Measurements from ENCODE around the gene CORO6. TPM values are rescaled to one million over a fixed set of nuclear protein-coding genes. Genes with fewer than 3 reads are reported as not detected.

The CORO6 gene
- total RNA-seq, 1 experiment from 2014 or later, result 9.7 TPM

DNA sequence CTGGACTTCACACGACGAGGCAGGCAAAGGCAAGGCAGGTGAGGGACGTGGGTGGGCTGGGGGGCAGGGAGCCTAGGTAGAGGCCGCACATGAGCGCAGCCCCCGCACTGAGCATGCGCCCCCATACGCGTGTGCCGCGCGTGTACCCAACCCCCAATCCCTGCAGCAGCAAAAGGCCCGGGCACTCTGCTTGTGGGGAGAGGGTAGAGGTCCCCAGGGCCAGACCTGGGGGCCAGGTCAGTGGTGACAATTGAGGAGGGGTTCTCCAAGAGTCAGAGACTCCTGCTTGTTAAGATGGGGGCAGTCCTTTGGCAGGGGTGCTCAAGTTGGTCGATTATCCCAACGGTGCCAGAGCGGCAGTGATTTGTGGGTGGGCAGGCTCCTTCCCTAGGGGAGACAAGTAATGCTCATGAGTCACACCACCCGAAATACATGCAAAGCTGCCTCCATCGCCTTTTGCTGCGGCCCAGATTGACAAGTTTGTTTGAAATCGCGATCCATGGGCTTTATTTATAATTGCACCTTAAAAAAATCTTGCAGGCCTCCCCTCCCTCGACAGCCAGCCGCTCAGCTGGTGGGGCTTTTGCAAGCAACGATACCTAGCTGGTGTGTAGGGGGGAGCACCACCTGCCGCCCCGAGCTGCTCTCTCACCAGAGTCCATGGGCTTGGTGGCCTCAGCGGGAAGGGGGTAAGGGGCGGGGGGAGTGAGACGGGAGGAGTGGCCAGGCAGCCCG, 32.1 kb downstream of the CORO6 start:
- ATAC-seq, result peak; percentile 11; the same call in 1 of the 2 replicates
- DNase-seq (ENCODE audit: low read depth, low spot score), result no peak
- TF ChIP-seq TCF7L2 (IDR thresholded peaks at IDR 0.05; ENCODE audit: low read depth, low read length) (no peak), SIN3A (IDR thresholded peaks at IDR 0.05; ENCODE audit: borderline replicate concordance, insufficient read depth, low read depth, low read length) (no peak), POLR2AphosphoS5 (IDR thresholded peaks at IDR 0.05; ENCODE audit: low read depth, low read length) (no peak)
- TF ChIP-seq, protein P1, sequence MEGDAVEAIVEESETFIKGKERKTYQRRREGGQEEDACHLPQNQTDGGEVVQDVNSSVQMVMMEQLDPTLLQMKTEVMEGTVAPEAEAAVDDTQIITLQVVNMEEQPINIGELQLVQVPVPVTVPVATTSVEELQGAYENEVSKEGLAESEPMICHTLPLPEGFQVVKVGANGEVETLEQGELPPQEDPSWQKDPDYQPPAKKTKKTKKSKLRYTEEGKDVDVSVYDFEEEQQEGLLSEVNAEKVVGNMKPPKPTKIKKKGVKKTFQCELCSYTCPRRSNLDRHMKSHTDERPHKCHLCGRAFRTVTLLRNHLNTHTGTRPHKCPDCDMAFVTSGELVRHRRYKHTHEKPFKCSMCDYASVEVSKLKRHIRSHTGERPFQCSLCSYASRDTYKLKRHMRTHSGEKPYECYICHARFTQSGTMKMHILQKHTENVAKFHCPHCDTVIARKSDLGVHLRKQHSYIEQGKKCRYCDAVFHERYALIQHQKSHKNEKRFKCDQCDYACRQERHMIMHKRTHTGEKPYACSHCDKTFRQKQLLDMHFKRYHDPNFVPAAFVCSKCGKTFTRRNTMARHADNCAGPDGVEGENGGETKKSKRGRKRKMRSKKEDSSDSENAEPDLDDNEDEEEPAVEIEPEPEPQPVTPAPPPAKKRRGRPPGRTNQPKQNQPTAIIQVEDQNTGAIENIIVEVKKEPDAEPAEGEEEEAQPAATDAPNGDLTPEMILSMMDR (IDR thresholded peaks at IDR 0.05), result no peak
- TF ChIP-seq, protein P2, sequence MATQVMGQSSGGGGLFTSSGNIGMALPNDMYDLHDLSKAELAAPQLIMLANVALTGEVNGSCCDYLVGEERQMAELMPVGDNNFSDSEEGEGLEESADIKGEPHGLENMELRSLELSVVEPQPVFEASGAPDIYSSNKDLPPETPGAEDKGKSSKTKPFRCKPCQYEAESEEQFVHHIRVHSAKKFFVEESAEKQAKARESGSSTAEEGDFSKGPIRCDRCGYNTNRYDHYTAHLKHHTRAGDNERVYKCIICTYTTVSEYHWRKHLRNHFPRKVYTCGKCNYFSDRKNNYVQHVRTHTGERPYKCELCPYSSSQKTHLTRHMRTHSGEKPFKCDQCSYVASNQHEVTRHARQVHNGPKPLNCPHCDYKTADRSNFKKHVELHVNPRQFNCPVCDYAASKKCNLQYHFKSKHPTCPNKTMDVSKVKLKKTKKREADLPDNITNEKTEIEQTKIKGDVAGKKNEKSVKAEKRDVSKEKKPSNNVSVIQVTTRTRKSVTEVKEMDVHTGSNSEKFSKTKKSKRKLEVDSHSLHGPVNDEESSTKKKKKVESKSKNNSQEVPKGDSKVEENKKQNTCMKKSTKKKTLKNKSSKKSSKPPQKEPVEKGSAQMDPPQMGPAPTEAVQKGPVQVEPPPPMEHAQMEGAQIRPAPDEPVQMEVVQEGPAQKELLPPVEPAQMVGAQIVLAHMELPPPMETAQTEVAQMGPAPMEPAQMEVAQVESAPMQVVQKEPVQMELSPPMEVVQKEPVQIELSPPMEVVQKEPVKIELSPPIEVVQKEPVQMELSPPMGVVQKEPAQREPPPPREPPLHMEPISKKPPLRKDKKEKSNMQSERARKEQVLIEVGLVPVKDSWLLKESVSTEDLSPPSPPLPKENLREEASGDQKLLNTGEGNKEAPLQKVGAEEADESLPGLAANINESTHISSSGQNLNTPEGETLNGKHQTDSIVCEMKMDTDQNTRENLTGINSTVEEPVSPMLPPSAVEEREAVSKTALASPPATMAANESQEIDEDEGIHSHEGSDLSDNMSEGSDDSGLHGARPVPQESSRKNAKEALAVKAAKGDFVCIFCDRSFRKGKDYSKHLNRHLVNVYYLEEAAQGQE (IDR thresholded peaks at IDR 0.05; ENCODE audit: insufficient read depth in 1 of 2, low read depth in 2 of 2, low read length in 1 of 2), result no peak
- in situ Hi-C loops (cut with HindIII; ENCODE audit: low pct_unique_long_range_greater_than_20kb, low sequenced_read_pairs), result no loop called here
- peak overlapping the region; percentile 43 to 58 for H3K4me3 ChIP-seq (ENCODE audit: low read depth in 2 of 2, low read length in 2 of 2)
- ChIA-PET CTCF (interaction anchor here (0.6 to 3.0 kb wide), 9 partner anchors 10 to 298 kb away, joined by 3 to 17 read pairs (median 5); no protein-coding TSS in a partner anchor), POLR2A (interaction anchor here (0.6 kb wide), 3 partner anchors 16 to 345 kb away, joined by 4 to 9 read pairs (median 6); no protein-coding TSS in a partner anchor)
- no TSS peak for BruUV-seq (replicated peaks)
- H3K36me3 ChIP-seq (ENCODE audit: control insufficient read depth, insufficient read depth, low read length), result peaks cover 5% of the 10 kb centered on the region; the same call in 1 of the 2 replicates
- H3K27me3 ChIP-seq (ENCODE audit: control insufficient read depth, insufficient read depth, low read length), result no peaks in the 10 kb centered on the region
- intact Hi-C loops (cut with micrococcal nuclease; ENCODE audit: unreplicated experiment), result no loop called here
- H3K4me1 ChIP-seq (ENCODE audit: control insufficient read depth, insufficient read depth, low read length), result peaks cover 65% of the 10 kb centered on the region
- no peaks in the 10 kb centered on the region for H3K9me3 ChIP-seq (ENCODE audit: control insufficient read depth, insufficient read depth, low read depth, low read length)
- H3K27ac ChIP-seq (ENCODE audit: low read length), result peak overlapping the region; percentile 96

DNA sequence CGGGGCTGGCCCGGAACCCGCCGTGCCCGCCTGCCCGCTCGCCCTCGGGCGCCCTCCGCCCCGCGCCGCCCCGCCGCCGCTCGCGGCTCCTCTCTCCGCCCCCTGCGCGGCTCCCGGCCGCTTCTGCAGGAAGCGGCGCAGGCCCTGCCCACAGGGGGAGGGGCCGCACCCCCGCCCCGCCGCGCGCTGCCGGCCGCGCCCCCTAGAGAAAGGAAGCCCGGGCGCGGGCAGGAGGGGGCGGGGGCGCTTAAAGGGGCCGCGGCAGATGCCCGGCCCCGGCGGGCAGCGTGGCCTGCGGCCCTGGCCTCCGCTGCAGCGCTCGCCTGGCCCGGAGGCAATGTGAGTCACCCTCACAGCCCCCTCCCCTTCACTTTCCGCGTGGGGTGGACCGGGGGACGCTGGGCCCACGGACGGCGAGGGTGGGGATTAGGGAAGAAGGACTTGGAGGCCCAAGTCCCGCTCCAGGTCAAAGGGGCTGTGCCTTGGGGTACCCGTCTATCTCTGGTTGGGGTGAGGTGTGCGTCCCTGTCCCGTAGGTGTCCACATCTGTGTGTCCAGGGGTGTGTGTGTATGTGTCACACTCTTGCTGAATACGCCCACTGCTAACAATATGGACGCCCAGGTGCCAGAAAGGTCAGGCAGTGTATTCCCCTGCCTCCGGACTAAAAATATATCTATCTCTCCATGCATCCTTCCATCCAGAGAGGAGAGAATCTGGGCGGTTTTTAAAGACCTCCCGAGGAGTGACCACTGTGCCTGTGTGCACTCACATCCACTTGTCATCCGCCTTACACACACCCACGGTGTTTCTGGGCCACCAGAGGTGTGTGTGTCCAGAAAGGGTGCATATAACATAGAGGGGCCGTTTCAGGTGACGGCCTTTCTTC, 32.9 kb downstream of the CORO6 start, which contains the start of gene GIT1:
GIT1 (minus strand) TSS at position 125 of the 887 bp plus-strand sequence. CDS start 270 bp downstream, outside the sequence.
- ChIA-PET CTCF (interaction anchor here (1.1 kb wide), 1 partner anchor 9 kb away, joined by 5 read pairs; no protein-coding TSS in a partner anchor), POLR2A (no interaction called here)
- Histone ChIP-seq H3K27me3 (ENCODE audit: control insufficient read depth, insufficient read depth, low read length) (no peaks in the 10 kb centered on the region), H3K4me1 (ENCODE audit: control insufficient read depth, insufficient read depth, low read length) (peaks cover 58% of the 10 kb centered on the region), H3K27ac (ENCODE audit: low read length) (peak within 1 kb of the TSS; percentile 96), H3K4me3 (ENCODE audit: low read depth in 2 of 2, low read length in 2 of 2) (peak within 1 kb of the TSS; percentile 77 to 92), H3K9me3 (ENCODE audit: control insufficient read depth, insufficient read depth, low read depth, low read length) (no peaks in the 10 kb centered on the region), H3K36me3 (ENCODE audit: control insufficient read depth, insufficient read depth, low read length) (peaks cover 5% of the 10 kb centered on the region; the same call in 1 of the 2 replicates)
- intact Hi-C loops (cut with micrococcal nuclease; ENCODE audit: unreplicated experiment), result no loop called here
- BruUV-seq (replicated peaks), result no TSS peak
- in situ Hi-C loops (cut with HindIII; ENCODE audit: low pct_unique_long_range_greater_than_20kb, low sequenced_read_pairs), result no loop called here
- TF ChIP-seq SIN3A (IDR thresholded peaks at IDR 0.05; ENCODE audit: borderline replicate concordance, insufficient read depth, low read depth, low read length) (peak; percentile 80; the same call in 1 of the 2 replicates), POLR2AphosphoS5 (IDR thresholded peaks at IDR 0.05; ENCODE audit: low read depth, low read length) (no peak), TCF7L2 (IDR thresholded peaks at IDR 0.05; ENCODE audit: low read depth, low read length) (no peak)
- TF ChIP-seq, protein P1 (IDR thresholded peaks at IDR 0.05), result no peak
- TF ChIP-seq, protein P2 (IDR thresholded peaks at IDR 0.05; ENCODE audit: insufficient read depth in 1 of 2, low read depth in 2 of 2, low read length in 1 of 2), result no peak
- no peak for DNase-seq (ENCODE audit: low read depth, low spot score)
- peak; percentile 69 for ATAC-seq

Measured in Panc1 (cell line).